Liver (tissue), 3 donors: Measurements from ENCODE around the gene ASCL2.

ENCODE experiments used
- EGR1 ChIP-seq, 2 donors: IDR thresholded peaks; 2 replicates each; pipeline ENCODE4 v1.6.1; 2016 to 2018; ENCODE audit warnings: antibody characterized with exemption in 2 of 2, low read depth in 2 of 2
- FOXA1 ChIP-seq: IDR thresholded peaks from 2 replicates; pipeline ENCODE4 v1.6.1; 2016; ENCODE audit warnings: antibody characterized with exemption
- GABPA ChIP-seq, 2 donors: IDR thresholded peaks in 1 of 2; conservative IDR thresholded peaks in 1 of 2; 2 replicates each; pipeline ENCODE4 v1.6.1; 2016; ENCODE audit warnings: antibody characterized with exemption in 2 of 2, mild to moderate bottlenecking in 1 of 2, moderate library complexity in 1 of 2
- RAD21 ChIP-seq, 2 donors: IDR thresholded peaks; 2 replicates each; pipeline ENCODE4 v1.6.1; 2016; ENCODE audit warnings: antibody characterized with exemption in 2 of 2, mild to moderate bottlenecking in 2 of 2
- SP1 ChIP-seq: IDR thresholded peaks from 2 replicates; pipeline ENCODE4 v1.6.1; 2018; ENCODE audit warnings: antibody characterized with exemption, mild to moderate bottlenecking
- TAF1 ChIP-seq: conservative IDR thresholded peaks from 2 replicates; pipeline ENCODE4 v1.6.1; 2016; ENCODE audit warnings: antibody characterized with exemption, mild to moderate bottlenecking
- YY1 ChIP-seq: IDR thresholded peaks from 2 replicates; pipeline ENCODE4 v1.6.1; 2016; ENCODE audit warnings: antibody characterized with exemption, mild to moderate bottlenecking
- TF ChIP-seq, protein P1 (sequence below): fragments of 150-350 bp; IDR thresholded peaks from 2 replicates; pipeline ENCODE4 v1.5.1; 2017; ENCODE audit warnings: improper control_type of control experiment, low read depth, low read length; ENCODE audit not compliant: missing input control
- TF ChIP-seq, protein P2 (sequence below): IDR thresholded peaks from 2 replicates; pipeline ENCODE4 v1.6.1; 2016; ENCODE audit warnings: antibody characterized with exemption
- TF ChIP-seq, protein P3 (sequence below): IDR thresholded peaks from 2 replicates; pipeline ENCODE4 v1.6.1; 2016; ENCODE audit warnings: antibody characterized with exemption, mild to moderate bottlenecking
- TF ChIP-seq, protein P4 (sequence below): IDR thresholded peaks from 2 replicates; pipeline ENCODE4 v1.6.1; 2016; ENCODE audit warnings: antibody characterized with exemption
- donor health status: healthy.
- donor health status: healthy.

DNA sequence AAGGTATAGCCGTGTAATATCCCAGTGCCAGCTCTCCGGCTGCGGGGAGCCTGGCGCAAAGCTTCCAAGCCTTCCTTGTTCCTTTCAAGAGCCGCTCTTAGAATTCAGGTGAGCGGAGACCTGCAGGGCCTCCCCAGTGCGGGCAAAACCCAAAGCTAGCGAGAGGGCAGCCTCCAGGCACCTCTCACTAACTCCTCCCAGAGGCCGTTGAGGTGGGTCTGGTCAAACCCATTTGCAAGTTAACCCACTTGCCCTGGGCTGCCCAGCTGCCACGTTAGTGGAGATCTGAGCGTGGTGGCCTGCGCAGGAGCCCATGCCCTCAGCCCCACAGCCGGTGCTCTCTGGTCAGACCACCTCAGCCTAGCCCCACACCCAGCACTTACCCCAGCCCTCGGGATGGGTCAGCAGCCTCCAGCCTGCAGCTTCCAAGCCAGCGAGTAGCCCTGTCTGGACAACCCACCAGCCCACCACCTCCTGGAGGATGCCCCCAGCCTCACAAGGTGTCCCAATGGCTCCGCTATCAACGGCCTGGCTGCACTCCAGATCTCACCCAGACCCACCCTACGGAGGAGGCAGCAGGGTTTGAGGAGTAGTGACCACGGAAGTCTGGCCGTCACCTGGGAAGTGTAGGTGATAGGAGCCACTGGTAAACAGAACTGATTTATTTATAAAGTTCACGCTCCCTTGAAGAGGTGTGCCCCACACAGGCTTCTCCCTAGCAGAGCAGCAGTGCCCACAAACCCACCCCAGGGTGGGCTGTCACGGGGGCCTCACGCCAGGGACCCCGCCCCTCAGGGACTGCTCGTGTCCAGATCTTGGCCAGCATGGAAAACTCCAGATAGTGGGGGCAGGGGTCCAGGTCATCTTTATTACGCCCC, 2.3 kb downstream of the ASCL2 start:
- TF ChIP-seq, protein P1, sequence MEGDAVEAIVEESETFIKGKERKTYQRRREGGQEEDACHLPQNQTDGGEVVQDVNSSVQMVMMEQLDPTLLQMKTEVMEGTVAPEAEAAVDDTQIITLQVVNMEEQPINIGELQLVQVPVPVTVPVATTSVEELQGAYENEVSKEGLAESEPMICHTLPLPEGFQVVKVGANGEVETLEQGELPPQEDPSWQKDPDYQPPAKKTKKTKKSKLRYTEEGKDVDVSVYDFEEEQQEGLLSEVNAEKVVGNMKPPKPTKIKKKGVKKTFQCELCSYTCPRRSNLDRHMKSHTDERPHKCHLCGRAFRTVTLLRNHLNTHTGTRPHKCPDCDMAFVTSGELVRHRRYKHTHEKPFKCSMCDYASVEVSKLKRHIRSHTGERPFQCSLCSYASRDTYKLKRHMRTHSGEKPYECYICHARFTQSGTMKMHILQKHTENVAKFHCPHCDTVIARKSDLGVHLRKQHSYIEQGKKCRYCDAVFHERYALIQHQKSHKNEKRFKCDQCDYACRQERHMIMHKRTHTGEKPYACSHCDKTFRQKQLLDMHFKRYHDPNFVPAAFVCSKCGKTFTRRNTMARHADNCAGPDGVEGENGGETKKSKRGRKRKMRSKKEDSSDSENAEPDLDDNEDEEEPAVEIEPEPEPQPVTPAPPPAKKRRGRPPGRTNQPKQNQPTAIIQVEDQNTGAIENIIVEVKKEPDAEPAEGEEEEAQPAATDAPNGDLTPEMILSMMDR, result no peak
- TF ChIP-seq EGR1 (IDR thresholded peaks at IDR 0.05; ENCODE audit: low read depth in 2 of 2) (no peak), GABPA (IDR thresholded peaks at IDR 0.05 in 1 of 2, conservative IDR thresholded peaks at IDR 0.05 in 1 of 2) (no peak), SP1 (no peak), TAF1 (no peak), RAD21 (IDR thresholded peaks at IDR 0.05) (no peak), FOXA1 (no peak), YY1 (no peak)
- TF ChIP-seq, protein P2, sequence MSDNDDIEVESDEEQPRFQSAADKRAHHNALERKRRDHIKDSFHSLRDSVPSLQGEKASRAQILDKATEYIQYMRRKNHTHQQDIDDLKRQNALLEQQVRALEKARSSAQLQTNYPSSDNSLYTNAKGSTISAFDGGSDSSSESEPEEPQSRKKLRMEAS, result no peak
- TF ChIP-seq, protein P3, sequence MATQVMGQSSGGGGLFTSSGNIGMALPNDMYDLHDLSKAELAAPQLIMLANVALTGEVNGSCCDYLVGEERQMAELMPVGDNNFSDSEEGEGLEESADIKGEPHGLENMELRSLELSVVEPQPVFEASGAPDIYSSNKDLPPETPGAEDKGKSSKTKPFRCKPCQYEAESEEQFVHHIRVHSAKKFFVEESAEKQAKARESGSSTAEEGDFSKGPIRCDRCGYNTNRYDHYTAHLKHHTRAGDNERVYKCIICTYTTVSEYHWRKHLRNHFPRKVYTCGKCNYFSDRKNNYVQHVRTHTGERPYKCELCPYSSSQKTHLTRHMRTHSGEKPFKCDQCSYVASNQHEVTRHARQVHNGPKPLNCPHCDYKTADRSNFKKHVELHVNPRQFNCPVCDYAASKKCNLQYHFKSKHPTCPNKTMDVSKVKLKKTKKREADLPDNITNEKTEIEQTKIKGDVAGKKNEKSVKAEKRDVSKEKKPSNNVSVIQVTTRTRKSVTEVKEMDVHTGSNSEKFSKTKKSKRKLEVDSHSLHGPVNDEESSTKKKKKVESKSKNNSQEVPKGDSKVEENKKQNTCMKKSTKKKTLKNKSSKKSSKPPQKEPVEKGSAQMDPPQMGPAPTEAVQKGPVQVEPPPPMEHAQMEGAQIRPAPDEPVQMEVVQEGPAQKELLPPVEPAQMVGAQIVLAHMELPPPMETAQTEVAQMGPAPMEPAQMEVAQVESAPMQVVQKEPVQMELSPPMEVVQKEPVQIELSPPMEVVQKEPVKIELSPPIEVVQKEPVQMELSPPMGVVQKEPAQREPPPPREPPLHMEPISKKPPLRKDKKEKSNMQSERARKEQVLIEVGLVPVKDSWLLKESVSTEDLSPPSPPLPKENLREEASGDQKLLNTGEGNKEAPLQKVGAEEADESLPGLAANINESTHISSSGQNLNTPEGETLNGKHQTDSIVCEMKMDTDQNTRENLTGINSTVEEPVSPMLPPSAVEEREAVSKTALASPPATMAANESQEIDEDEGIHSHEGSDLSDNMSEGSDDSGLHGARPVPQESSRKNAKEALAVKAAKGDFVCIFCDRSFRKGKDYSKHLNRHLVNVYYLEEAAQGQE, result no peak
- TF ChIP-seq, protein P4, sequence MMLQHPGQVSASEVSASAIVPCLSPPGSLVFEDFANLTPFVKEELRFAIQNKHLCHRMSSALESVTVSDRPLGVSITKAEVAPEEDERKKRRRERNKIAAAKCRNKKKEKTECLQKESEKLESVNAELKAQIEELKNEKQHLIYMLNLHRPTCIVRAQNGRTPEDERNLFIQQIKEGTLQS, result no peak
